ENCODE measurements around the gene TNFSF9.
"Not testable (repeated sequence)": the region's sequence is repeated elsewhere in the genome, so short reads cannot be mapped to it uniquely, and the experiment has no call there.

Gene TNFSF9

GRCh38 chr19:6532244-6532999, 1.6 kb downstream of the TNFSF9 start:
- no peak for DNase-seq

DNA sequence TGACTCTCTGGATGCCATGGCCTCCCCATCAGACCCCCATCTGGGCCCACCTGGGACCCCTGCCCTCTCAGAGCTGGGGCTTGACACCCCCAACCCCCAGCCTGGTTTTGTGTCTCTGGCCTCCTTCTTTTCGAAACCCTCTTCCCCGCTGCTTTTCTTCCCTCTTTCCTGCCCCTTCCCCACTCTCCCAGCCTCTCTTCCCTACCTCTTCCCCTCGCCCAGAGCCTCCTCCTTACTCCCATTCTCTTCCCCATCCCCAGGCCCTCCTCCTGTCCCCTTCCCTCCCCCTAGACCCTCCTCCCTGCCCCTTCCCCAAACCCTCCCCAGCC, 2.1 kb downstream of the TNFSF9 start:
- DNase-seq: no peak

GRCh38 chr19:6533746-6534418, 3.1 kb downstream of the TNFSF9 start:
- no peak for DNase-seq

GRCh38 chr19:6534451-6535093, 3.7 kb downstream of the TNFSF9 start:
- DNase-seq: no peak

DNA sequence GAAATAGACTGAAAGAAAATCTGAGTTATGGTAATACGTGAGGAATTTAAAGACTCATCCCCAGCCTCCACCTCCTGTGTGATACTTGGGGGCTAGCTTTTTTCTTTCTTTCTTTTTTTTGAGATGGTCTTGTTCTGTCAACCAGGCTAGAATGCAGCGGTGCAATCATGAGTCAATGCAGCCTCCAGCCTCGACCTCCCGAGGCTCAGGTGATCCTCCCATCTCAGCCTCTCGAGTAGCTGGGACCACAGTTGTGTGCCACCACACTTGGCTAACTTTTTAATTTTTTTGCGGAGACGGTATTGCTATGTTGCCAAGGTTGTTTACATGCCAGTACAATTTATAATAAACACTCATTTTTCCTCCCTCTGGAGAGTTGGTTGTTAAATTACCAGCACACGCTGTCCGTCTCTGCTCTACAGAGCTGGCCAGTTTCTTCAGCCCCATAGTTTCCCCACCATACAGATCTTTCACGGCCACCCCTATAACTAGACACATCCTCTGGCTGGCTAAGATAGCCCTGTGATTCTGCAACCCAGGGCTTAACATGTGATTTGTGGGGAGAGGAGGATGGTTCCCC, 4.8 kb downstream of the TNFSF9 start:
- DNase-seq: no peak

DNA sequence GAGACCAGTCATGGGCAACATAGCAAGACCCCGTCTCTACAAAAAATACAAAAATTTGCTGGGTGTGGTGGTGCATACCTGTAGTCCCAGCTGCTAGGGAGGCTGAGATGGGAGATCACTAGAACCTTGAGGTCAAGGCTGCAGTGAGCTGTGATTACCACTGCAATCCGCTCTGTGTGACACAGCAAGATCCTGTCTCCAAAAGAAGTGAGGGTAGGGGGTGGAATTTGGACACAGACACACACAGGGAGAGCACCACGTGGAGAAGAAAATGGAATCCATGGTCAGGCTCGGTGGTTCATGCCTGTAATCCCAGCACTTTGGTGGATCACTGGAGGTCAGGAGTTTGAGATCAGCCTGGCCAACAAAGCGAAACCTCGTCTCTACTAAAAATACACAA, 8.7 kb downstream of the TNFSF9 start:
- no peak for DNase-seq

- DNase-seq: no peak
Measured at GRCh38 chr19:6540918-6541689, 10.3 kb downstream of the TNFSF9 start.

GRCh38 chr19:6543866-6544347, 13.1 kb downstream of the TNFSF9 start:
- DNase-seq: no peak

DNA sequence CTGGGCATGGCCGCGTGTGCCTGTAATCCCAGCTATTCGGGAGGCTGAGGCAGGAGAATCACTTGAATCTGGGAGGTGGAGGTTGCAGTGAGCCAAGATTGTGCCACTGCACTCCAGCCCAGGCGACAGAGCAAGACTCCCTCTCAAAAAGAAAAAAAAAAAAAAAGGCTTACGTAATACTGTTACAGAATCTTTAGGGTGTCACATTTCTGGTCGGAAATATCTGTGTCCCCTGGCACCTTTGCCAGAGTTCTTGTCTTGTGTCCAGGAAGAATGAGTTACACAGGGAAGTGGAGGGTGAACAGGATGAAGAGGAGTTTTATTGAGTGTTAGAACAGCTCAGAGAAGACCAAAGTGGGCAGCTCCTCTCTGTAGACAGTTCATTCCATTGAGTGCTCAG, 19.9 kb downstream of the TNFSF9 start:
- not testable (repeated sequence) for DNase-seq

DNA sequence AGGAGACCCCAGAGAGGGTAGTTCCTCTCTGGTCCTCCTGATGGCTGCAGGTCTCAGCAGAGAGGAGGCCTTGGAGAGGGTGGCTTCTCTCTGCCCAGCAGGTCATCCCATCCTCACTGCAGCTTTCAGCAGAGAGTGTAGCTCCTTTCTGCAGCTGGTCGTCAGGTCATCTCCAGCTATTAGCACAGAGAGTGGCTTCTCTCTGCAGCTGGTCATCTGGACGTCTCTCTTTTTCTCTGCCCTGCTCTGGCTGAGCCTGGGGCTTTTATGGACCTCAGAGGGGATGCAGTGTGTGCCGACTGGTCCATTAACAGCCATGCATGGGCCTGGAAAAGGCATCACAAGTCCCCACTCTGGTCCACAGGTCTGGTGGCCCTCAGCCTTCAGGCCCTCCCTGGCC, 20.3 kb downstream of the TNFSF9 start:
- DNase-seq: no peak

DNA sequence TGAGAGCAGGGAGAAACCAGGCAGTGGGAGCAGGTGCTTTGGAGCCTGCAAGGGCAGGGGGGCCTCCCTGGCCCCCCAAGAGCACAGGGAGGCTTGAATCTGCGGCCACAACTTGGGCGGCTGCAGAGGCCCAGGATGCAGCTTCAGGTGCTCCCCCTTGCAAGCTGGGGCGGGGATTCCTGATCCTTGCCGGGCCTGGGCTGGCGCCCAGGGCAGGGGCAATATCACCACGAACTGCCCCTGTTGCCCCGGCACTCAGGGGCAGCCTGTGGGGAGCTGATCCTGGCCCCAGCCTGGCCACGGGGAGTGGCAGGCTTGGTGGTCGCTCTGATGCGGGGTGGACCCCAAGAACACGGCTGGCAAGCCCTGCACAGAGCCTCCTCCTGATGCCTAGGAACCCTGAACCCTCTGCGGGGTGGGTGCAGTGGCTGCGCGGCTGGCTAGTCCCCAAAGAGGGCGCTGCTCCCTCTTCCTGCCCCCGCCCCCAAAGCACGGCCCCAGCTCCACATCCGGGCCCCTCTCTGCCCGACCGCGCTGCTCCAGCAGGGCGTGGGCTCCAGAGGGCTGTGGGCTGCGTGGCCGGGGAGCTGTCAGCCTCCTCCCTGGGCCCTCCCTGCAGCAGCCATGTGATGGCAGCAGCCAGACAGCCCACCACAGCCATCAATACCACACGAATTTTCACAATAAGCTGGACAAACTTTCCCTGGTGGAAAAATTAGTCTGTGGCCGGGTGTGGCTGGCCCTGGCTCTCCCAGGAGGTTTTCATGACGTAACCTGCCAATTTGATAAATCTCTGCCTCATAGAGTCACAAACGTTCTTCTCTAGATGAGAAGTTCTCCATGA, 21.0 kb downstream of the TNFSF9 start:
- no peak for DNase-seq

GRCh38 chr19:6556043-6556449, 25.2 kb downstream of the TNFSF9 start:
- no peak for DNase-seq

DNA sequence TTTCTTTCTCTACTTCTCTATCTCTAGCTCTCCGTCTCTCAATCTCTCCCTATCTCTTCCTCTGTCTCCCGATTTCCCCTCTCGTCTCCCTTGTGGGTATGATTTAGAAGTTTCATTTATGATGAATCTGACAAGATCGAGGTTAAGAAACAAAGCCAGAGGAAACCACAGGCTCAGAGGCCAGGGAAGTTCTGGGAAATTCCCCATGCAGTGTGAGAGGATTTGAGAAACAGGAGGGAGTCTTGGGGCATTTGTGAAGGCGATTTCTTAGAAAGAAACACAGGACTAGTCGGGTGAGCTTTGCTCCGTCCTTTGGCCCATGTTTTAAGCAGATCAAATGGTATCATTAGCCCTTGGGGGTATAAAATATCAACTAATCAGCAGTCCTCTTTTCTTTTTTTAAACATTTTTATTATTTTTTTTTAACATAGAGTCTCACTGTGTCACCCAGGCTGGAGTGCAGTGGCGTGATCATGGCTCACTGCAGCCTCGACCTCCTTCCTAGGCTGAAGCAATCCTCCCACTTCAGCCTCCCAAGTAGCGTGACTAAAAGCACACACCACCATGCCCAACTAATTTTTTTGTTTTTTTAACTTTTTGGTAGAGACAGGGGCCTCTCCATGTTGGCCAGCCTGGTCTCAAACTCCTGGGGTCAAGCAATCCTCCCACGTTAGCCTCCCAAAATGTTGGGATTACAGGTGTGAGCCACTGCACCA, 25.8 kb downstream of the TNFSF9 start:
- no peak for DNase-seq

DNA sequence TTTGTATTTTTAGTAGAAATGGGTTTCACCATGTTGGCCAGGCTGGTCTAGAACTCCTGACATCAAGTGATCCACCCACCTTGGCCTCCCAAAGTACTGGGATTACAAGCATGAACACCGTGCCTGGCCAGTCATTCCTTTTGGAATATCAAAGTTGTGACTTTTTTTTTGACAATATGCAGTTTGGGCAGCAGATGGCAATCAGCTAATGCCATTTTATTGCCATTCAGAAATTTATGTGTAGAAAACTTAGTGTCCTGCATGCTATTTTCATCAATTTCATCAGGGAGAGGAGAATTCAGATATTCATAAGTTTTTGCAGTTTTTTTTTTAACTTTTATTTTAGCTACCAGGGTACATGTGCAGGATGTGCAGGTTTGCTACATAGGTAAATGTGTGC, 31.6 kb downstream of the TNFSF9 start:
- DNase-seq: not testable (repeated sequence)

GRCh38 chr19:6564393-6564792, 33.6 kb downstream of the TNFSF9 start:
- no peak for DNase-seq

GRCh38 chr19:6566727-6567126, 35.9 kb downstream of the TNFSF9 start:
- DNase-seq: not testable (repeated sequence)

DNA sequence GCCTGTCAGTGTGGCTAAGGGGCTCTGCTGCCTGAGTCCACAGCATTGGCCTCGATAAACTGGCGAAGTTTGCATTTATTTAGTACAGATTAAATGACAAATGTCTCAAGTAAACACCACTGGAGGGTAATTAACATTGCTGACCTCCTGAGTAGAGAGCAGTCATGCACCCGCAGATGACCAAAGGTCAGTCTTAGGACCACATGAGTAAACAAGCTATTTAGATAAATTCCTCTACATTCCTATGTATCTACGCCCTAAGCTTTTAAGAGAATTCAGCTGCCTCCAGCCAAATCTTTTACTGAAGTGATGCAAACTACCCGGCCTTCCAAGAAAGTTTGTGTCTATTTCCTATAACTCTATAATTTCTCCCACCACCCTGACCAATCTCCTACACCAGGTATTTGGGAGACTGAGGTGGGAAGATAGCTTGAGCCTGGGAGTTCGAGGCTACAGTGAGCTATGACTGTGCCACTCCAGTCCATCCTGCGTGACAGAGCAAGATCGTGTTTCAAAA, 37.2 kb downstream of the TNFSF9 start:
- no peak for DNase-seq

- no peak for DNase-seq
Measured at GRCh38 chr19:6568816-6569215, 38.0 kb downstream of the TNFSF9 start.

DNA sequence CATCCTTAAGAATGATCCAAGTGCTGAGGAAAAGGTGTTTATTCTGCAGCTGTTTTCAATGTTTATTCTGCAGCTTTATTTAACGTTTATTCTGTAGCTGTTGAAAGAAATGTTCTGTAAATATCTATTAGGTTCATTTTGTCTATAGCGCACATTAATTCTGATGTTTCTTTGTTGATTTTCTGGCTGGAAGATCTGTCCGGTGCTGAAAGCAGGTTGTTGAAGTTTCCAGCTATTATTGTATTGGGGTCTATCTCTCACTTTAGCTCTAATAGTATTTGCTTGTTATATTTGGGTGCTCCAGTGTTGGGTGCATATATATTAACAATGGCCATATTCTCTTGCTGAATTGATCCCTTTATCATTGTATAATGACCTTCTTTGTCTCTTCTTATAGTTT, 39.9 kb downstream of the TNFSF9 start:
- DNase-seq: no peak

GRCh38 chr19:6571167-6571566, 40.3 kb downstream of the TNFSF9 start:
- DNase-seq: no peak

- no peak for DNase-seq
Measured at GRCh38 chr19:6572217-6572616, 41.4 kb downstream of the TNFSF9 start.

Measured in NK-92 treated with Interleukin-12 subunit alpha and Interleukin-12 subunit beta, amount 100 ng/mL, for 24 hours (cell line).